Loucy (cell line): ENCODE measurements around the gene KLHL40.

ENCODE experiments used
- CTCF ChIP-seq: fragments of 200-600 bp; sonication (generic); conservative IDR thresholded peaks from 2 replicates; pipeline ENCODE4 v1.5.1; 2014; ENCODE audit warnings: mild to moderate bottlenecking, antibody characterized with exemption, low read length
- EZH2phosphoT487 ChIP-seq: fragments of 200-600 bp; IDR thresholded peaks from 2 replicates; pipeline ENCODE4 v1.6.1; 2018; ENCODE audit warnings: antibody characterized with exemption, mild to moderate bottlenecking, moderate library complexity, borderline replicate concordance

- TF ChIP-seq CTCF (no peak), EZH2phosphoT487 (no peak)
Measured at GRCh38 chr3:42714171-42714852, 29.0 kb downstream of the KLHL40 start.
